GM23338 (cell line): ENCODE results near the gene IFITM1.

Experiments
- CREB1 ChIP-seq: fragments of 250-450 bp; sonication (Bioruptor Pico); IDR thresholded peaks from 2 replicates; pipeline ENCODE4 v1.5.0; 2020; ENCODE audit warnings: low read depth, mild to moderate bottlenecking, moderate library complexity
- CTCF ChIP-seq, 2 experiments: fragments of 200-600 bp in 1 of 2; sonication (generic) in 1 of 2; conservative IDR thresholded peaks; 2 replicates each; pipeline versions ENCODE4 v1.5.1 to v1.6.1; 2016 to 2017; ENCODE audit warnings: antibody characterized with exemption in 2 of 2, low read depth in 2 of 2, mild to moderate bottlenecking in 2 of 2, moderate library complexity in 1 of 2
- EZH2 ChIP-seq: fragments of 200-600 bp; sonication (generic); IDR thresholded peaks from one replicate; pipeline ENCODE4 v1.8.0; 2017; ENCODE audit warnings: antibody characterized with exemption, mild to moderate bottlenecking, low read depth; ENCODE audit not compliant: unreplicated experiment
- EZH2phosphoT487 ChIP-seq: fragments of 200-600 bp; sonication (generic); IDR thresholded peaks from one replicate; pipeline ENCODE4 v1.8.1; 2018; ENCODE audit warnings: antibody characterized with exemption; ENCODE audit not compliant: unreplicated experiment
- JUNB ChIP-seq: IDR thresholded peaks from one replicate; pipeline ENCODE4 v1.6.1; 2016; ENCODE audit warnings: antibody characterized with exemption; ENCODE audit not compliant: unreplicated experiment
- NANOG ChIP-seq: IDR thresholded peaks from 2 replicates; pipeline ENCODE4 v1.6.1; 2016; ENCODE audit warnings: antibody characterized with exemption, borderline replicate concordance
- POLR2AphosphoS5 ChIP-seq: IDR thresholded peaks from 2 replicates; pipeline ENCODE4 v1.6.1; 2016; ENCODE audit warnings: antibody characterized with exemption, low read depth
- REST ChIP-seq: IDR thresholded peaks from one replicate; pipeline ENCODE4 v1.6.1; 2018; ENCODE audit warnings: antibody characterized with exemption; ENCODE audit not compliant: unreplicated experiment
- ZNF462 ChIP-seq: fragments of 250-450 bp; sonication (Bioruptor Pico); IDR thresholded peaks from 2 replicates; pipeline ENCODE4 v1.5.0; 2020; ENCODE audit warnings: mild to moderate bottlenecking, moderate library complexity

- TF ChIP-seq CTCF (conservative IDR thresholded peaks at IDR 0.05; ENCODE audit: low read depth in 2 of 2) (no peak), EZH2 (no peak), POLR2AphosphoS5 (no peak), JUNB (no peak), CREB1 (CRISPR knock-in tag) (no peak), REST (no peak), EZH2phosphoT487 (no peak), NANOG (no peak), ZNF462 (CRISPR knock-in tag) (no peak)
Observed at GRCh38 chr11:359181-359714, 45.4 kb downstream of the IFITM1 start.
